GM23248 (cell line): ENCODE data around the gene INPP1. TPM values are rescaled to one million over a fixed set of nuclear protein-coding genes. Genes with fewer than 3 reads are reported as not detected.

Experiments used
- DNase-seq: peaks from one replicate; pipeline ENCODE4 v3.0.0-alpha.2; 2015
- H2AFZ ChIP-seq: fragments of 200-600 bp; sonication (generic); 2 replicates; pipeline ENCODE4 v1.6.1; 2016; ENCODE audit warnings: antibody characterized with exemption
- H3F3A ChIP-seq: fragments of 200-600 bp; sonication (generic); 2 replicates; pipeline ENCODE4 v1.6.1; 2016; ENCODE audit warnings: mild to moderate bottlenecking, antibody characterized with exemption, mixed run types; ENCODE audit not compliant: insufficient read depth
- H3K27ac ChIP-seq: fragments of 200-600 bp; sonication (generic); 2 replicates; pipeline ENCODE4 v1.5.1; 2016; ENCODE audit warnings: mild to moderate bottlenecking
- H3K27me3 ChIP-seq: fragments of 200-600 bp; sonication (generic); replicated peaks from 2 replicates; pipeline ENCODE4 v1.6.1; 2016; ENCODE audit warnings: mild to moderate bottlenecking; ENCODE audit not compliant: insufficient read depth
- H3K36me3 ChIP-seq: fragments of 200-600 bp; sonication (generic); 2 replicates; pipeline ENCODE4 v1.6.1; 2016; ENCODE audit warnings: low read depth, mild to moderate bottlenecking
- H3K4me1 ChIP-seq: fragments of 200-600 bp; sonication (generic); 2 replicates; pipeline ENCODE4 v1.6.1; 2016; ENCODE audit warnings: mild to moderate bottlenecking; ENCODE audit not compliant: insufficient read depth
- H3K4me2 ChIP-seq: fragments of 200-600 bp; sonication (generic); one replicate; pipeline ENCODE4 v1.6.1; 2016; ENCODE audit warnings: mild to moderate bottlenecking; ENCODE audit not compliant: unreplicated experiment
- H3K4me3 ChIP-seq: fragments of 200-600 bp; sonication (generic); 2 replicates; pipeline ENCODE4 v1.5.1; 2016; ENCODE audit warnings: mild to moderate bottlenecking
- H3K79me2 ChIP-seq: fragments of 200-600 bp; sonication (generic); 2 replicates; pipeline ENCODE4 v1.6.1; 2016; ENCODE audit warnings: mild to moderate bottlenecking; ENCODE audit not compliant: insufficient read depth
- H3K9ac ChIP-seq: fragments of 200-600 bp; sonication (generic); 2 replicates; pipeline ENCODE4 v1.6.1; 2016; ENCODE audit warnings: mild to moderate bottlenecking
- H3K9me2 ChIP-seq: fragments of 200-600 bp; sonication (generic); 2 replicates; pipeline ENCODE4 v1.6.1; 2016; ENCODE audit warnings: mixed run types, mild to moderate bottlenecking, moderate library complexity; ENCODE audit not compliant: insufficient read depth
- H3K9me3 ChIP-seq: fragments of 200-600 bp; sonication (generic); one replicate; pipeline ENCODE4 v1.6.1; 2017; ENCODE audit warnings: low read depth
- H4K20me1 ChIP-seq: fragments of 200-600 bp; sonication (generic); 2 replicates; pipeline ENCODE4 v1.6.0; 2016; ENCODE audit not compliant: insufficient read depth
- EZH2 ChIP-seq: fragments of 200-600 bp; sonication (generic); IDR thresholded peaks from 2 replicates; pipeline ENCODE4 v1.6.1; 2018; ENCODE audit warnings: antibody characterized with exemption, mild to moderate bottlenecking; ENCODE audit not compliant: insufficient read depth, poor library complexity, severe bottlenecking
- EZH2phosphoT487 ChIP-seq: fragments of 200-600 bp; sonication (generic); IDR thresholded peaks from 2 replicates; pipeline ENCODE4 v1.6.1; 2018; ENCODE audit warnings: antibody characterized with exemption, moderate library complexity, mild to moderate bottlenecking, low read depth; ENCODE audit not compliant: insufficient read depth
- WGBS, 2 experiments: methylation state at CpG; one replicate each; pipeline ENCODE4 v1.1.6; 2015 to 2017; ENCODE audit warnings: low lambda C conversion rate in 2 of 2, low coverage in 1 of 2; ENCODE audit errors: missing lambda C conversion rate in 2 of 2; 5-methylcytosine and 5-hydroxymethylcytosine counted together
- in situ Hi-C: fragments of 300-500 bp; cut with MboI; formaldehyde crosslinking; loops from 2 replicates; pipeline ENCODE4 v1.15.0; 2020
- polyA plus RNA-seq: library from polyadenylated mRNA; unstranded; fragments of >200 nt; fragmentation: Nextera tagmentation; extraction: Ambion mirVana; gene quantifications from 2 replicates; pipeline ENCODE4 v1.2.1, GENCODE V29; 2016
- total RNA-seq: library from RNA; depleted of rRNA; stranded (reverse); fragments of >200 nt; shearing (Covaris generic); gene quantifications from 2 replicates; pipeline ENCODE4 v1.2.3, GENCODE V29; 2014

INPP1 gene
- total and polyA plus RNA-seq, 2 experiments from 2014 or later: 7.1 to 28.7 TPM

- no peak for TF ChIP-seq EZH2
- no peak for TF ChIP-seq EZH2phosphoT487
- H3K9me3 ChIP-seq: no peaks in the 10 kb centered on the region
- no peak overlapping the region for H3K27ac ChIP-seq
- H3K9ac ChIP-seq: no peak overlapping the region
- no peak for DNase-seq
- H3K4me2 ChIP-seq: no peak overlapping the region
- no peaks in the 10 kb centered on the region for H3K9me2 ChIP-seq
- H2AFZ ChIP-seq: no peak overlapping the region
- no peaks in the 10 kb centered on the region for H3K27me3 ChIP-seq
- H3F3A ChIP-seq: no peaks in the 10 kb centered on the region
- peaks cover 92% of the 10 kb centered on the region for H3K79me2 ChIP-seq
- H3K36me3 ChIP-seq: 0 out of 2 replicates have a peak, but pooled peaks cover 4% of the 10 kb centered on the region
- peaks cover 17% of the 10 kb centered on the region for H3K4me1 ChIP-seq
- H4K20me1 ChIP-seq: no peaks in the 10 kb centered on the region
- H3K4me3 ChIP-seq: no peak overlapping the region
- in situ Hi-C loops: no loop called here
These were observed 7.0 kb downstream of the INPP1 start for GRCh38 chr2:190350371-190350770.

- in situ Hi-C loops: no loop called here
- Histone ChIP-seq H3K36me3 (0 out of 2 replicates have a peak, but pooled peaks cover 4% of the 10 kb centered on the region), H3K9ac (no peak overlapping the region), H3K9me3 (no peaks in the 10 kb centered on the region), H3K9me2 (no peaks in the 10 kb centered on the region), H3K4me2 (no peak overlapping the region), H3K4me1 (peaks cover 18% of the 10 kb centered on the region), H2AFZ (no peak overlapping the region), H3K79me2 (peaks cover 92% of the 10 kb centered on the region), H3K4me3 (no peak overlapping the region), H3K27me3 (no peaks in the 10 kb centered on the region), H3K27ac (no peak overlapping the region), H3F3A (no peaks in the 10 kb centered on the region), H4K20me1 (no peaks in the 10 kb centered on the region)
- no peak for DNase-seq
- no peak for TF ChIP-seq EZH2phosphoT487
- no peak for TF ChIP-seq EZH2
- WGBS, 2 experiments: 60 to 63% methylated on average over 3 of the region's 3 CpGs
These were observed 8.6 kb downstream of the INPP1 start for GRCh38 chr2:190351955-190352354.

GRCh38 chr2:190352668-190353536 lies 9.5 kb downstream of the INPP1 start:
- H3K27me3 ChIP-seq: no peaks in the 10 kb centered on the region
- H3K79me2 ChIP-seq: peaks cover 92% of the 10 kb centered on the region
- no peaks in the 10 kb centered on the region for H3K9me3 ChIP-seq
- H3K9ac ChIP-seq: no peak overlapping the region
- peaks cover 4% of the 10 kb centered on the region; the same call in 1 of the 2 replicates for H3K36me3 ChIP-seq
- H3K4me2 ChIP-seq: no peak overlapping the region
- in situ Hi-C loops: no loop called here
- DNase-seq: peak; percentile 61
- 83% methylated on average over 8 of the region's 8 CpGs for WGBS, 2 experiments
- H3K9me2 ChIP-seq: no peaks in the 10 kb centered on the region
- peak overlapping the region; percentile 35; the same call in 1 of the 2 replicates for H3K27ac ChIP-seq
- no peak overlapping the region for H3K4me3 ChIP-seq
- H2AFZ ChIP-seq: no peak overlapping the region
- no peaks in the 10 kb centered on the region for H3F3A ChIP-seq
- H4K20me1 ChIP-seq: no peaks in the 10 kb centered on the region
- TF ChIP-seq EZH2 (no peak), EZH2phosphoT487 (no peak)
- H3K4me1 ChIP-seq: peaks cover 18% of the 10 kb centered on the region

- Histone ChIP-seq H2AFZ (peak overlapping the region; percentile 68; the same call in 1 of the 2 replicates), H3K9ac (0 out of 2 replicates have a peak overlapping the region, but pooled peaks have one; percentile 6), H3K27me3 (no peaks in the 10 kb centered on the region), H3K4me3 (no peak overlapping the region), H4K20me1 (no peaks in the 10 kb centered on the region), H3K9me3 (no peaks in the 10 kb centered on the region), H3K36me3 (peaks cover 4% of the 10 kb centered on the region; the same call in 1 of the 2 replicates), H3F3A (no peaks in the 10 kb centered on the region), H3K4me1 (peaks cover 18% of the 10 kb centered on the region), H3K4me2 (peak overlapping the region; percentile 10), H3K79me2 (peaks cover 90% of the 10 kb centered on the region), H3K9me2 (no peaks in the 10 kb centered on the region), H3K27ac (peak overlapping the region; percentile 35; the same call in 1 of the 2 replicates)
- TF ChIP-seq EZH2: no peak
- no peak for TF ChIP-seq EZH2phosphoT487
- no peak for DNase-seq
- in situ Hi-C loops: no loop called here
These were observed 10.1 kb downstream of the INPP1 start for GRCh38 chr2:190353537-190353899.
